Measurements from ENCODE around the gene NEK5. TPM values are rescaled to one million over a fixed set of nuclear protein-coding genes. Genes with fewer than 3 reads are reported as not detected.

The NEK5 gene
- total and polyA plus RNA-seq, 2 donors (not counting 3 experiments of a cell fraction or from before 2014, with no cell fraction given): 0.03 to 0.18 TPM

DNA sequence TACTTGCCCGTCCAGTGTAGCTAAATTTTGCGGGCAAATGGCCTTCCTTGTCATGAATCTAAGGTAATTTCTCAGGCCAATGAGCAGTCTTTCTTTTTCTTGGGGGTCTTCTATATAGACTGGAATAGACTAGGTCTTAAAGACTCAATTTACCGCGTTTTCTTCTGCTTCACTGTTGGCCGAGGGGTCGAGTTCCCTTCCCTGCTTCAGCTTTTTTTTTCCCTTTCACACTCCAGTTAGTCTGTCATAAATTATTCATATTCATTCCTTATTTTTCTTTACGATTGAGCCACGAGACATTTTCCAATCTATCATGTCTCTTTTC, 116.4 kb downstream of the NEK5 start:
- Histone ChIP-seq H2AFZ (ENCODE audit: low read depth, low read length) (peak overlapping the region; percentile 50), H3K4me3 (replicated peaks in 1 of 3; ENCODE audit: insufficient read depth in 1 of 3, low read depth in 1 of 3, low read length in 3 of 3) (peak overlapping the region; percentile 51 to 88 (median 58)), H3K27ac (ENCODE audit: insufficient read depth, low read depth, low read length) (peak overlapping the region; percentile 72), H3K27me3 (ENCODE audit: control insufficient read depth in 2 of 2, insufficient read depth in 2 of 2, low read length in 2 of 2) (peaks cover 13 to 14% of the 10 kb centered on the region in 2 experiments), H4K20me1 (replicated peaks; ENCODE audit: control insufficient read depth, extremely low read depth, insufficient read depth, low read length) (no peaks in the 10 kb centered on the region), H3K9me1 (replicated peaks; ENCODE audit: control insufficient read depth, extremely low read depth, insufficient read depth, low read length) (no peaks in the 10 kb centered on the region), H3K9ac (replicated peaks; ENCODE audit: extremely low read depth, insufficient read depth, low read length) (peak overlapping the region; percentile 91), H3K79me2 (ENCODE audit: control insufficient read depth, insufficient read depth, low read length) (peaks cover 29% of the 10 kb centered on the region), H3K9me3 (replicated peaks; ENCODE audit: control insufficient read depth, insufficient read depth, low read length) (no peaks in the 10 kb centered on the region), H3K4me1 (ENCODE audit: control insufficient read depth, extremely low read depth, insufficient read depth, low read length) (peaks cover 14% of the 10 kb centered on the region), H3K36me3 (ENCODE audit: control insufficient read depth in 2 of 2, extremely low read depth in 1 of 2, insufficient read depth in 2 of 2, low read length in 2 of 2) (no peaks in the 10 kb centered on the region), H3K4me2 (ENCODE audit: insufficient read depth, low read length) (peak overlapping the region; percentile 88)
- POLR2A ChIA-PET: no interaction called here
- dilution Hi-C loops (cut with MboI; ENCODE audit: extremely low pct_ligation_motif_present, low sequenced_read_pairs): no loop called here
- TSS peak; percentile 65 for BruUV-seq (replicated peaks)
- CTCF ChIA-PET: interaction anchor here (0.9 to 1.6 kb wide), 10 partner anchors 10 to 438 kb away, joined by 3 to 7 read pairs (median 3); partner anchors contain the start of genes NEK5 and TMEM272
- TF ChIP-seq GATA2 (IDR thresholded peaks at IDR 0.05; ENCODE audit: insufficient read depth, insufficient read length, low read depth, low read length) (no peak), POLR2AphosphoS5 (IDR thresholded peaks at IDR 0.05; ENCODE audit: insufficient read depth, low read depth, low read length) (no peak), EZH2 (IDR thresholded peaks at IDR 0.05; ENCODE audit: borderline replicate concordance, low read depth, low read length, severe bottlenecking) (no peak), MYC (IDR thresholded peaks at IDR 0.05; ENCODE audit: low read depth, low read length) (no peak), FOS (IDR thresholded peaks at IDR 0.05; ENCODE audit: borderline replicate concordance, insufficient read depth, low read length) (no peak), JUN (IDR thresholded peaks at IDR 0.05; ENCODE audit: borderline replicate concordance, insufficient read depth, insufficient read length, low read depth) (no peak), POLR2A (IDR thresholded peaks at IDR 0.05; ENCODE audit: low read depth, low read length) (no peak)
- TF ChIP-seq, protein P1, sequence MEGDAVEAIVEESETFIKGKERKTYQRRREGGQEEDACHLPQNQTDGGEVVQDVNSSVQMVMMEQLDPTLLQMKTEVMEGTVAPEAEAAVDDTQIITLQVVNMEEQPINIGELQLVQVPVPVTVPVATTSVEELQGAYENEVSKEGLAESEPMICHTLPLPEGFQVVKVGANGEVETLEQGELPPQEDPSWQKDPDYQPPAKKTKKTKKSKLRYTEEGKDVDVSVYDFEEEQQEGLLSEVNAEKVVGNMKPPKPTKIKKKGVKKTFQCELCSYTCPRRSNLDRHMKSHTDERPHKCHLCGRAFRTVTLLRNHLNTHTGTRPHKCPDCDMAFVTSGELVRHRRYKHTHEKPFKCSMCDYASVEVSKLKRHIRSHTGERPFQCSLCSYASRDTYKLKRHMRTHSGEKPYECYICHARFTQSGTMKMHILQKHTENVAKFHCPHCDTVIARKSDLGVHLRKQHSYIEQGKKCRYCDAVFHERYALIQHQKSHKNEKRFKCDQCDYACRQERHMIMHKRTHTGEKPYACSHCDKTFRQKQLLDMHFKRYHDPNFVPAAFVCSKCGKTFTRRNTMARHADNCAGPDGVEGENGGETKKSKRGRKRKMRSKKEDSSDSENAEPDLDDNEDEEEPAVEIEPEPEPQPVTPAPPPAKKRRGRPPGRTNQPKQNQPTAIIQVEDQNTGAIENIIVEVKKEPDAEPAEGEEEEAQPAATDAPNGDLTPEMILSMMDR (IDR thresholded peaks at IDR 0.05; ENCODE audit: extremely low read depth in 1 of 2, insufficient read depth in 1 of 2, low read depth in 1 of 2, low read length in 2 of 2): no peak
- TF ChIP-seq, protein P2, sequence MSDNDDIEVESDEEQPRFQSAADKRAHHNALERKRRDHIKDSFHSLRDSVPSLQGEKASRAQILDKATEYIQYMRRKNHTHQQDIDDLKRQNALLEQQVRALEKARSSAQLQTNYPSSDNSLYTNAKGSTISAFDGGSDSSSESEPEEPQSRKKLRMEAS (IDR thresholded peaks at IDR 0.05; ENCODE audit: insufficient read depth, insufficient read length): no peak
- no peak for DNase-seq (ENCODE audit: low read depth, low spot score)
- intact Hi-C loops (cut with micrococcal nuclease): loop anchor here (1.0 to 5.0 kb wide), 5 partner anchors 49 to 560 kb away; partner anchors contain the start of genes DHRS12, INTS6 and WDFY2
- FAIRE-seq: no peak

Data from endothelial cell of umbilical vein (primary cell).